Dedifferentiated amniotic fluid mesenchymal stem cell (primary cell): ENCODE measurements around the gene ZFP90.
"Not testable (repeated sequence)": the region's sequence is repeated elsewhere in the genome, so short reads cannot be mapped to it uniquely, and the experiment has no call there.

Source experiments
- DNase-seq: peaks from one replicate; pipeline ENCODE4 v3.0.0-alpha.2; 2016; ENCODE audit errors: extremely low spot score

ZFP90 gene

GRCh38 chr16:68517606-68518166 is 21.4 kb upstream of the ZFP90 start:
- no peak for DNase-seq

- no peak for DNase-seq
These were observed 19.8 kb upstream of the ZFP90 start for GRCh38 chr16:68519225-68519745.

GRCh38 chr16:68520649-68521086 is 18.4 kb upstream of the ZFP90 start:
- peak; percentile 63 for DNase-seq

- no peak for DNase-seq
These were observed 14.8 kb upstream of the ZFP90 start for GRCh38 chr16:68524069-68524820.

GRCh38 chr16:68526143-68526781 is 12.8 kb upstream of the ZFP90 start:
- DNase-seq, result no peak

- DNase-seq, result no peak
These were observed 12.3 kb upstream of the ZFP90 start for GRCh38 chr16:68526782-68527145.

- DNase-seq, result no peak
These were observed 10.9 kb upstream of the ZFP90 start for GRCh38 chr16:68528233-68528632.

GRCh38 chr16:68528686-68529379 is 10.3 kb upstream of the ZFP90 start:
- peak; percentile 57 for DNase-seq

GRCh38 chr16:68529608-68529930 is 9.5 kb upstream of the ZFP90 start:
- no peak for DNase-seq

- peak; percentile 80 for DNase-seq
These were observed 9.0 kb upstream of the ZFP90 start for GRCh38 chr16:68529931-68530701.

GRCh38 chr16:68533937-68534336 is 5.2 kb upstream of the ZFP90 start:
- no peak for DNase-seq

- DNase-seq, result no peak
These were observed 3.8 kb upstream of the ZFP90 start for GRCh38 chr16:68535331-68535730.

- no peak for DNase-seq
These were observed 684 bp downstream of the ZFP90 start for GRCh38 chr16:68539711-68540239.

- no peak for DNase-seq
These were observed 9.9 kb downstream of the ZFP90 start for GRCh38 chr16:68548947-68549346.

- no peak for DNase-seq
These were observed 14.1 kb downstream of the ZFP90 start for GRCh38 chr16:68553186-68553585.

GRCh38 chr16:68560341-68560740 is 21.2 kb downstream of the ZFP90 start:
- DNase-seq, result not testable (repeated sequence)

- no peak for DNase-seq
These were observed 24.7 kb downstream of the ZFP90 start for GRCh38 chr16:68563631-68564381.

- DNase-seq, result no peak
These were observed 25.4 kb downstream of the ZFP90 start for GRCh38 chr16:68564382-68564985.

- no peak for DNase-seq
These were observed 35.4 kb downstream of the ZFP90 start for GRCh38 chr16:68574479-68574878.

- DNase-seq, result no peak
These were observed 36.0 kb downstream of the ZFP90 start for GRCh38 chr16:68575082-68575481.
